OCI-LY7 (cell line): ENCODE results near the gene CHMP4B.

ENCODE experiments used
- CTCF ChIP-seq: fragments of 200-600 bp; sonication (generic); conservative IDR thresholded peaks from 2 replicates; pipeline ENCODE4 v1.5.1; 2014; ENCODE audit warnings: mild to moderate bottlenecking, antibody characterized with exemption, low read length, moderate library complexity, mixed read lengths
- EZH2phosphoT487 ChIP-seq: fragments of 200-600 bp; sonication (generic); IDR thresholded peaks from 2 replicates; pipeline ENCODE4 v1.6.1; 2018; ENCODE audit warnings: low read depth, borderline replicate concordance, mild to moderate bottlenecking, mixed run types, antibody characterized with exemption, low read length, moderate library complexity, mixed read lengths

GRCh38 chr20:33783256-33783655 lies 27.9 kb upstream of the CHMP4B start:
- TF ChIP-seq CTCF (no peak), EZH2phosphoT487 (no peak)
